Activated naive CD4-positive, alpha-beta T cell treated with anti-CD3 and anti-CD28 coated beads, Interleukin-2, amount 50 U/mL, for 72 hours (primary cell): Measurements from ENCODE around the gene HSPG2. TPM values are rescaled to one million over a fixed set of nuclear protein-coding genes. Genes with fewer than 3 reads are reported as not detected.
"Not testable (repeated sequence)": the region's sequence is repeated elsewhere in the genome, so short reads cannot be mapped to it uniquely, and the experiment has no call there.

Source experiments
- ATAC-seq, 2 donors: fragments of 150-1000 bp; cut with Tn5 transposase; 2 replicates each; pipeline ENCODE4 v1.10.0; 2021; ENCODE audit warnings: mild to moderate bottlenecking in 2 of 2, moderate library complexity in 2 of 2
- DNase-seq, 2 donors: peaks; one replicate each; pipeline ENCODE4 v3.0.0; 2021 to 2022; ENCODE audit warnings: low spot score in 2 of 2
- H3K27ac Mint-ChIP-seq, 2 donors: one replicate each; pipeline ENCODE4 v1.8.0; 2022; ENCODE audit warnings: mild to moderate bottlenecking in 2 of 2, mixed read lengths in 2 of 2
- H3K36me3 Mint-ChIP-seq, 2 donors: one replicate each; pipeline ENCODE4 v1.8.0; 2022; ENCODE audit warnings: mixed read lengths in 2 of 2
- H3K9me3 Mint-ChIP-seq, 2 donors: one replicate each; pipeline ENCODE4 v1.8.0; 2022; ENCODE audit warnings: mixed read lengths in 2 of 2
- total RNA-seq, 2 donors: library from RNA; stranded (reverse); gene quantifications; one replicate each; pipeline ENCODE4 v1.2.3, GENCODE V29; 2022

HSPG2 gene
- total RNA-seq, 2 donors from 2014 or later = 9.2 to 37.3 TPM

- DNase-seq, ATAC-seq, H3K9me3 Mint-ChIP-seq, H3K27ac Mint-ChIP-seq: not testable (repeated sequence)
- H3K36me3 Mint-ChIP-seq = peaks cover 14 to 45% of the 10 kb centered on the region in 2 donors
Observed at GRCh38 chr1:21776925-21777324, 160.2 kb downstream of the HSPG2 start.

GRCh38 chr1:21775985-21776562 lies 161.0 kb downstream of the HSPG2 start:
- no peaks in the 10 kb centered on the region for H3K9me3 Mint-ChIP-seq
- peaks cover 11 to 39% of the 10 kb centered on the region in 2 donors for H3K36me3 Mint-ChIP-seq
- ATAC-seq (peak in 1 of 2 donors; percentile 30), DNase-seq (no peak)
- H3K27ac Mint-ChIP-seq = peak overlapping the region in 1 of 2 donors; percentile 77

GRCh38 chr1:21775550-21775914 lies 161.6 kb downstream of the HSPG2 start:
- Mint-ChIP-seq H3K36me3 (peaks cover 11 to 38% of the 10 kb centered on the region in 2 donors), H3K9me3 (no peaks in the 10 kb centered on the region), H3K27ac (peak overlapping the region in 1 of 2 donors; percentile 77)
- ATAC-seq = no peak
- no peak for DNase-seq

GRCh38 chr1:21774835-21775549 lies 162.1 kb downstream of the HSPG2 start:
- Mint-ChIP-seq H3K9me3 (no peaks in the 10 kb centered on the region), H3K27ac (no peak overlapping the region), H3K36me3 (peaks cover 6 to 37% of the 10 kb centered on the region in 2 donors)
- ATAC-seq = no peak
- DNase-seq = no peak

- DNase-seq (peak in 1 of 2 donors; percentile 12), ATAC-seq (peak; percentile 20 to 44)
- H3K27ac Mint-ChIP-seq = peak overlapping the region in 1 of 2 donors; percentile 29
- H3K36me3 Mint-ChIP-seq = peaks cover 4 to 38% of the 10 kb centered on the region in 2 donors
- H3K9me3 Mint-ChIP-seq = no peaks in the 10 kb centered on the region
Observed at GRCh38 chr1:21773585-21773984, 163.5 kb downstream of the HSPG2 start.

Other genes starting within 250 kb of the HSPG2 start
- gene USP48, start 154.2 kb downstream of the HSPG2 start, total RNA-seq = 100 to 1,000 TPM; 118 to 133 TPM
- gene LDLRAD2, start 125.0 kb downstream of the HSPG2 start, total RNA-seq = under 1 TPM in 1 of 2 donors, not detected in 1; 0.08 TPM
- not detected for gene CELA3B, start 39.7 kb upstream of the HSPG2 start, total RNA-seq
- not detected for gene CELA3A, start 64.3 kb upstream of the HSPG2 start, total RNA-seq
- 100 to 1,000 TPM; 266 to 331 TPM for gene CDC42, start 115.4 kb upstream of the HSPG2 start, total RNA-seq
- gene WNT4, start 205.8 kb upstream of the HSPG2 start, total RNA-seq = not detected